HEK293 (cell line): ENCODE measurements around the gene C2CD2.

Experiments
- CTCF ChIA-PET: fragments of 350-600 bp; formaldehyde crosslinking; extraction: SDS; loops from one replicate; lab custom pipeline; 2021; ENCODE audit warnings: antibody characterized with exemption; lab: Yijun Ruan, JAX
- POLR2A ChIA-PET: fragments of 300-600 bp; formaldehyde crosslinking; extraction: SDS; loops from one replicate; lab custom pipeline; 2020; ENCODE audit warnings: antibody characterized with exemption, inconsistent platforms; lab: Yijun Ruan, JAX
- H3K27ac ChIP-seq: fragments of 200-500 bp; sonication (Bioruptor generic); 2 replicates; pipeline ENCODE4 v1.5.1; 2014; ENCODE audit warnings: low read depth, low read length, control low read depth, inconsistent platforms; ENCODE audit errors: extremely low read depth
- H3K36me3 ChIP-seq, 2 experiments: fragments of 200-500 bp in 1 of 2; sonication (Bioruptor generic) in 1 of 2; 1 replicate in 1 of 2; 2 replicates in 1 of 2; pipeline ENCODE4 v1.5.1; 2014 to 2017; ENCODE audit warnings: inconsistent platforms in 2 of 2, low read length in 2 of 2; ENCODE audit not compliant: control insufficient read depth in 2 of 2, insufficient read depth in 1 of 2
- H3K4me1 ChIP-seq: fragments of 200-500 bp; sonication (Bioruptor generic); 2 replicates; pipeline ENCODE4 v1.5.1; 2014; ENCODE audit warnings: mild to moderate bottlenecking, low read length, inconsistent platforms; ENCODE audit not compliant: control insufficient read depth, insufficient read depth
- H3K4me3 ChIP-seq: 2 replicates; pipeline ENCODE4 v1.5.1; 2011; ENCODE audit warnings: low read depth, mild to moderate bottlenecking, control low read depth, low read length, moderate library complexity
- H3K9me3 ChIP-seq: fragments of 200-500 bp; sonication (Bioruptor generic); 2 replicates; pipeline ENCODE4 v1.5.1; 2014; ENCODE audit warnings: low read depth, low read length, inconsistent platforms; ENCODE audit not compliant: control insufficient read depth, insufficient read depth
- IKZF3 ChIP-seq: fragments of 450-650 bp; IDR thresholded peaks from 2 replicates; pipeline ENCODE4 v1.5.0; 2018; ENCODE audit warnings: missing biosample characterization, mild to moderate bottlenecking, missing genetic modification characterization, moderate library complexity
- PRDM1 ChIP-seq: fragments of 450-650 bp; formaldehyde crosslinking; IDR thresholded peaks from 2 replicates; pipeline ENCODE4; 2016; ENCODE audit warnings: missing biosample characterization, missing genetic modification characterization
- SETDB1 ChIP-seq: IDR thresholded peaks from one replicate; pipeline ENCODE4 v1.6.1; 2017; ENCODE audit warnings: mild to moderate bottlenecking, low read length, moderate library complexity, mixed read lengths; ENCODE audit not compliant: insufficient read length
- ZNF175 ChIP-seq: fragments of 450-650 bp; formaldehyde crosslinking; IDR thresholded peaks from 2 replicates; pipeline ENCODE4 v1.5.1; 2016; ENCODE audit warnings: missing biosample characterization, missing genetic modification characterization
- ZNF335 ChIP-seq: fragments of 450-650 bp; formaldehyde crosslinking; conservative IDR thresholded peaks from 2 replicates; pipeline ENCODE4 v1.5.1; 2016; ENCODE audit warnings: missing biosample characterization, missing genetic modification characterization
- ZNF341 ChIP-seq: fragments of 450-650 bp; formaldehyde crosslinking; IDR thresholded peaks from 2 replicates; pipeline ENCODE4; 2016; ENCODE audit warnings: low read depth, missing biosample characterization, missing genetic modification characterization
- ZNF404 ChIP-seq: fragments of 450-650 bp; formaldehyde crosslinking; IDR thresholded peaks from 2 replicates; pipeline ENCODE4 v1.5.1; 2017; ENCODE audit warnings: missing biosample characterization, missing genetic modification characterization
- ZNF423 ChIP-seq: fragments of 450-650 bp; formaldehyde crosslinking; IDR thresholded peaks from 2 replicates; pipeline ENCODE4 v1.5.1; 2016; ENCODE audit warnings: missing biosample characterization, missing genetic modification characterization
- ZNF529 ChIP-seq: fragments of 450-650 bp; formaldehyde crosslinking; IDR thresholded peaks from 2 replicates; pipeline ENCODE4 v1.5.1; 2017; ENCODE audit warnings: missing genetic modification characterization, missing biosample characterization; ENCODE audit not compliant: insufficient replicate concordance
- ZNF530 ChIP-seq: fragments of 450-650 bp; formaldehyde crosslinking; IDR thresholded peaks from 2 replicates; pipeline ENCODE4 v1.5.1; 2016; ENCODE audit warnings: low read depth, missing biosample characterization, missing genetic modification characterization
- ZNF555 ChIP-seq: fragments of 450-650 bp; formaldehyde crosslinking; conservative IDR thresholded peaks from 2 replicates; pipeline ENCODE4 v1.5.1; 2017; ENCODE audit warnings: missing biosample characterization, mild to moderate bottlenecking, missing genetic modification characterization, inconsistent platforms
- ZNF585B ChIP-seq: fragments of 450-650 bp; formaldehyde crosslinking; IDR thresholded peaks from 2 replicates; pipeline ENCODE4 v1.5.1; 2016; ENCODE audit warnings: missing biosample characterization, missing genetic modification characterization
- ZNF664 ChIP-seq: fragments of 450-650 bp; formaldehyde crosslinking; IDR thresholded peaks from 2 replicates; pipeline ENCODE4 v1.5.1; 2016; ENCODE audit warnings: missing biosample characterization, missing genetic modification characterization
- ZNF747 ChIP-seq: fragments of 450-650 bp; formaldehyde crosslinking; IDR thresholded peaks from 2 replicates; pipeline ENCODE4 v1.5.1; 2016; ENCODE audit warnings: missing biosample characterization, missing genetic modification characterization
- ZNF768 ChIP-seq: fragments of 450-650 bp; formaldehyde crosslinking; IDR thresholded peaks from 2 replicates; pipeline ENCODE4 v1.5.1; 2018; ENCODE audit warnings: missing biosample characterization, mild to moderate bottlenecking, missing genetic modification characterization
- TF ChIP-seq, protein P1 (sequence below): fragments of 450-650 bp; formaldehyde crosslinking; IDR thresholded peaks from 2 replicates; pipeline ENCODE4 v1.5.1; 2016; ENCODE audit warnings: missing biosample characterization, missing genetic modification characterization
- TF ChIP-seq, protein P2 (sequence below): fragments of 450-650 bp; formaldehyde crosslinking; optimal IDR thresholded peaks from 2 replicates; pipeline ENCODE3; 2016; ENCODE audit warnings: missing biosample characterization, mild to moderate bottlenecking, missing genetic modification characterization
- TF ChIP-seq, protein P3 (sequence below): sonication (generic); formaldehyde crosslinking; IDR thresholded peaks from 2 replicates; pipeline ENCODE4 v1.8.1; 2022; ENCODE audit warnings: mild to moderate bottlenecking, moderate library complexity, missing genetic modification reagents
- TF ChIP-seq, protein P4 (sequence below): fragments of 450-650 bp; formaldehyde crosslinking; IDR thresholded peaks from 2 replicates; pipeline ENCODE4 v1.5.1; 2016; ENCODE audit warnings: missing biosample characterization, missing genetic modification characterization, borderline replicate concordance

The C2CD2 gene

DNA sequence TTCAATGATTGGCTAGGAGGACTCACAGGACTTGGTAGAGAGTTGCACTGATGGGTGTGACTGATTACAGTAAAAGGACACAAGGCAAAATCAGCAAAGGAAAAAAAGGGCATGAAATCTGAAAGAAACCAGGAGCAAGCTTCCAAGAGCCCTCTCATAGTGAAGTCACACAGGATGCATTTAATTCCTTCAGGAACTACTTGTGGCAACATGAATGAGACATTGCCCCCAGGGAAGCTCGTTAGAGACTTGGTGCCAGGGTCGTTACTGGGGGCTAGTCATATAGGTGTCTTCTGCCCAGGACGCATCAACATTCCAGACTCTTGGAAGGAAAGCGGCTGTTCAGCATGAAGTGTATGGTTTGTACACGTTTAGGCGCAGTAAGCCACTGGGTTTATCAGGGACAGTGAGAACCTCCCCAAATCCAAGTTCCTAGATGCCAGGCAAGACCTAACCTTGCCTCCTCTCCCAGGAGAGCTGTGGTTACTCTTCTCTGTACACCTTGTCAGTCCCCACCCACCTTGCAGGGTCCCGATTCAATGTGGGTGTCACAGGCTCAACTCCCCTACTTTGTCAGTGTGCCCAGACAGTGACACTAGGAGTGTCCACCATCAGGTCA lies 26.0 kb upstream of the C2CD2 start:
- no peak overlapping the region for H3K27ac ChIP-seq
- H3K4me1 ChIP-seq = no peaks in the 10 kb centered on the region
- H3K9me3 ChIP-seq = no peaks in the 10 kb centered on the region
- H3K36me3 ChIP-seq = no peaks in the 10 kb centered on the region
- ChIA-PET POLR2A (no interaction called here), CTCF (interaction anchor here (1.8 kb wide), 1 partner anchor 138 kb away, joined by 8 read pairs; no protein-coding TSS in a partner anchor)
- TF ChIP-seq, protein P1, sequence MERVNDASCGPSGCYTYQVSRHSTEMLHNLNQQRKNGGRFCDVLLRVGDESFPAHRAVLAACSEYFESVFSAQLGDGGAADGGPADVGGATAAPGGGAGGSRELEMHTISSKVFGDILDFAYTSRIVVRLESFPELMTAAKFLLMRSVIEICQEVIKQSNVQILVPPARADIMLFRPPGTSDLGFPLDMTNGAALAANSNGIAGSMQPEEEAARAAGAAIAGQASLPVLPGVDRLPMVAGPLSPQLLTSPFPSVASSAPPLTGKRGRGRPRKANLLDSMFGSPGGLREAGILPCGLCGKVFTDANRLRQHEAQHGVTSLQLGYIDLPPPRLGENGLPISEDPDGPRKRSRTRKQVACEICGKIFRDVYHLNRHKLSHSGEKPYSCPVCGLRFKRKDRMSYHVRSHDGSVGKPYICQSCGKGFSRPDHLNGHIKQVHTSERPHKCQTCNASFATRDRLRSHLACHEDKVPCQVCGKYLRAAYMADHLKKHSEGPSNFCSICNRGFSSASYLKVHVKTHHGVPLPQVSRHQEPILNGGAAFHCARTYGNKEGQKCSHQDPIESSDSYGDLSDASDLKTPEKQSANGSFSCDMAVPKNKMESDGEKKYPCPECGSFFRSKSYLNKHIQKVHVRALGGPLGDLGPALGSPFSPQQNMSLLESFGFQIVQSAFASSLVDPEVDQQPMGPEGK (tag by site-specific recombination) = no peak
- TF ChIP-seq, all 188 proteins: peak for 0
- H3K4me3 ChIP-seq = no peak overlapping the region

DNA sequence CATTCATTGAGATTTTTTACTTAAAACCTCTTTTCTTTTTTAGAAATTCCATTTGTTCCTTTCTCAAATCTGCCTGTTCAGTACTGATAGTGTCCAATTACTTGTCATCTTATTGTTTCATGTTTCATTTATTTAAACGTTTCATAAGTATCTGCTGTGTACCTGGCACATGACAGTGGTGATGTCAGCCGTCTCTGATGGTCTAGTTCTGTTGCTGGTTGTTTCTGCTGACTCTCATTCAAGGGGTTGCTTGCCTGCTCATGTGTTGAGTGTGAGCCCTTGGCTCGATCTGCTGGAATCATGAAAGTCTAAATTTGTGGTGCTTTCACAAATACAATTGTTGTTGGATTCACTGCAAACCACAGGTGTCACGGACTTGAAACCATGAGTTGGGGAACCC lies 25.5 kb upstream of the C2CD2 start:
- TF ChIP-seq SETDB1 = peak; percentile 63
- TF ChIP-seq ZNF404 (tag by site-specific recombination) = no peak

DNA sequence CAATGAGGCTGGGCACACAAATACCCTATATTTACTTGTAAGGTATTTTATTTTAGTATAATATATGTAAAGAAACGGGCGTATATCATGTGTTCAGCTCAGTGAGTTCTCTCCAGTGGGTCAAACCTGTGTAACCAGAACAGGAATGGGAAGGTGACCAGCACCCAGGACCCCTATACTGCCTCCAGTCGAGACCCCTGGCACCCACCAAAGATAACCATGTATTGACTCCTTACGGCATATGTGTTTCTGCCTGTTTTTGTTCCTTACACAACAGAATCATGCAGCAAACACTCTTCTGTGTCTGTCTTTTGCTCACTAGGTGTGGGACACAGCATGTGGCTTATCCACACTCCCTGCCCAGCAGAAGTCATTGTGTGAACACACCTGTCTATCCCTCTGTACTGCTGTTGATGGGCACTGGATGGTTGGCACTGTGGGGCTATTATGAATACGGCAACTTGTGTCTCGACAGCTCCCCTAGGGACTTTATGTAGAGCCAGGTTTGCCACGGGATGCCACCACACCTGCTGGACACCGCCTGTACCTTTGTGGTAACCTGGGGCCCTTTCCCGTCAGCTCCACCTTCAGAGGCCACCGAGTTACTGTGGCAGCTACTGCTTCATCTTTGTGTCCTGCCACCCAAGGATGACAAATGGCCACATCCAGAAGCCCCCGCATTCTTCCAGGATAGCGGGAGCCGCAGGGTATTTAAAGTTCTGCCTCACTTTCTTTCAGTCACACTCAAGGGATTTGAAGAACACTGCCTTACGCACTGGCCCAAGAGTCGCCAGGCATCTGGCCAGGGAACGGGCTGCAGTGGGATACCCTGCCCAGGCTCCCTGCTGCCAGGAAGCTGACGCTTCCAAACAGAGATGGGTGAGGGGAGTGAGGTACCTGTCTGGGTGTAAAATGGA lies 23.5 kb upstream of the C2CD2 start:
- no peak overlapping the region for H3K4me3 ChIP-seq
- TF ChIP-seq ZNF404 (tag by site-specific recombination) (no peak), ZNF335 (tag by site-specific recombination) (no peak), ZNF423 (tag by site-specific recombination) (no peak), ZNF664 (tag by site-specific recombination) (no peak), PRDM1 (tag by site-specific recombination) (no peak), ZNF747 (tag by site-specific recombination) (no peak), ZNF529 (tag by site-specific recombination) (no peak), IKZF3 (tag by site-specific recombination) (no peak), ZNF175 (no peak), ZNF585B (tag by site-specific recombination) (no peak), ZNF341 (tag by site-specific recombination) (no peak), ZNF530 (no peak), ZNF768 (tag by site-specific recombination) (no peak), ZNF555 (tag by site-specific recombination) (no peak)
- TF ChIP-seq, protein P2, sequence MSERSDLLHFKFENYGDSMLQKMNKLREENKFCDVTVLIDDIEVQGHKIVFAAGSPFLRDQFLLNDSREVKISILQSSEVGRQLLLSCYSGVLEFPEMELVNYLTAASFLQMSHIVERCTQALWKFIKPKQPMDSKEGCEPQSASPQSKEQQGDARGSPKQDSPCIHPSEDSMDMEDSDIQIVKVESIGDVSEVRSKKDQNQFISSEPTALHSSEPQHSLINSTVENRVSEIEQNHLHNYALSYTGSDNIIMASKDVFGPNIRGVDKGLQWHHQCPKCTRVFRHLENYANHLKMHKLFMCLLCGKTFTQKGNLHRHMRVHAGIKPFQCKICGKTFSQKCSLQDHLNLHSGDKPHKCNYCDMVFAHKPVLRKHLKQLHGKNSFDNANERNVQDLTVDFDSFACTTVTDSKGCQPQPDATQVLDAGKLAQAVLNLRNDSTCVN = no peak
- TF ChIP-seq, protein P3, sequence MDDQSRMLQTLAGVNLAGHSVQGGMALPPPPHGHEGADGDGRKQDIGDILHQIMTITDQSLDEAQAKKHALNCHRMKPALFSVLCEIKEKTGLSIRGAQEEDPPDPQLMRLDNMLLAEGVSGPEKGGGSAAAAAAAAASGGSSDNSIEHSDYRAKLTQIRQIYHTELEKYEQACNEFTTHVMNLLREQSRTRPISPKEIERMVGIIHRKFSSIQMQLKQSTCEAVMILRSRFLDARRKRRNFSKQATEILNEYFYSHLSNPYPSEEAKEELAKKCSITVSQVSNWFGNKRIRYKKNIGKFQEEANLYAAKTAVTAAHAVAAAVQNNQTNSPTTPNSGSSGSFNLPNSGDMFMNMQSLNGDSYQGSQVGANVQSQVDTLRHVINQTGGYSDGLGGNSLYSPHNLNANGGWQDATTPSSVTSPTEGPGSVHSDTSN (CRISPR knock-in tag) = no peak
- TF ChIP-seq, protein P4, sequence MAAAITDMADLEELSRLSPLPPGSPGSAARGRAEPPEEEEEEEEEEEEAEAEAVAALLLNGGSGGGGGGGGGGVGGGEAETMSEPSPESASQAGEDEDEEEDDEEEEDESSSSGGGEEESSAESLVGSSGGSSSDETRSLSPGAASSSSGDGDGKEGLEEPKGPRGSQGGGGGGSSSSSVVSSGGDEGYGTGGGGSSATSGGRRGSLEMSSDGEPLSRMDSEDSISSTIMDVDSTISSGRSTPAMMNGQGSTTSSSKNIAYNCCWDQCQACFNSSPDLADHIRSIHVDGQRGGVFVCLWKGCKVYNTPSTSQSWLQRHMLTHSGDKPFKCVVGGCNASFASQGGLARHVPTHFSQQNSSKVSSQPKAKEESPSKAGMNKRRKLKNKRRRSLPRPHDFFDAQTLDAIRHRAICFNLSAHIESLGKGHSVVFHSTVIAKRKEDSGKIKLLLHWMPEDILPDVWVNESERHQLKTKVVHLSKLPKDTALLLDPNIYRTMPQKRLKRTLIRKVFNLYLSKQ (tag by site-specific recombination) = no peak
- CTCF ChIA-PET = no interaction called here
- POLR2A ChIA-PET = no interaction called here
- H3K9me3 ChIP-seq = no peaks in the 10 kb centered on the region
- no peaks in the 10 kb centered on the region for H3K36me3 ChIP-seq
- no peak overlapping the region for H3K27ac ChIP-seq
- H3K4me1 ChIP-seq = no peaks in the 10 kb centered on the region

More for the DNA sequence above, 25.5 kb upstream of the C2CD2 start:
- no peak overlapping the region for H3K27ac ChIP-seq
- CTCF ChIA-PET = interaction anchor here (1.8 kb wide), 1 partner anchor 138 kb away, joined by 8 read pairs; no protein-coding TSS in a partner anchor
- no peaks in the 10 kb centered on the region for H3K4me1 ChIP-seq
- no peaks in the 10 kb centered on the region for H3K36me3 ChIP-seq
- H3K4me3 ChIP-seq = no peak overlapping the region
- POLR2A ChIA-PET = no interaction called here
- no peaks in the 10 kb centered on the region for H3K9me3 ChIP-seq
